GM12801 (cell line): ENCODE data around the gene NEBL.

Source experiments
- TF ChIP-seq, protein P1 (sequence below): IDR thresholded peaks from one replicate; pipeline ENCODE4 v1.5.1; 2011; ENCODE audit warnings: control low read depth; ENCODE audit not compliant: insufficient read length; ENCODE audit errors: extremely low read depth

NEBL gene

DNA sequence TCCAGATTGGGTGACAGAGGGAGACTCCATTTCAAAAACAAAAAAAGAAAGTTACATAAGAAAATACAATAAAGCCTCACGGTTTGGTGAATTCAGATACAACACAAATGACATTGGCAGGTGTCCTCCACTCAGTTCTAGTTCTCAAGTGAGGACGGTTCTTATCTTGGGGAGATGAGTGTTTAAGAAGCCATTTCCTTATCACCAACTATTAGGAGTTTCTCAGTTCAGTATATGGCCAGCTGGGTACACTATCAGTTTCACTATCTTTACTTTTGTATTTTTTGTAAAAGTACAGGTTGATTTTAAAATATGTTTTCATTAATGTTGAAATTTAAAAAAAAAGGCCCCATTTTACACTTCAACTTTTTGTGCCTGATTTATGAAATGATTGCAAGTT, 36.6 kb upstream of the NEBL start:
- TF ChIP-seq, protein P1, sequence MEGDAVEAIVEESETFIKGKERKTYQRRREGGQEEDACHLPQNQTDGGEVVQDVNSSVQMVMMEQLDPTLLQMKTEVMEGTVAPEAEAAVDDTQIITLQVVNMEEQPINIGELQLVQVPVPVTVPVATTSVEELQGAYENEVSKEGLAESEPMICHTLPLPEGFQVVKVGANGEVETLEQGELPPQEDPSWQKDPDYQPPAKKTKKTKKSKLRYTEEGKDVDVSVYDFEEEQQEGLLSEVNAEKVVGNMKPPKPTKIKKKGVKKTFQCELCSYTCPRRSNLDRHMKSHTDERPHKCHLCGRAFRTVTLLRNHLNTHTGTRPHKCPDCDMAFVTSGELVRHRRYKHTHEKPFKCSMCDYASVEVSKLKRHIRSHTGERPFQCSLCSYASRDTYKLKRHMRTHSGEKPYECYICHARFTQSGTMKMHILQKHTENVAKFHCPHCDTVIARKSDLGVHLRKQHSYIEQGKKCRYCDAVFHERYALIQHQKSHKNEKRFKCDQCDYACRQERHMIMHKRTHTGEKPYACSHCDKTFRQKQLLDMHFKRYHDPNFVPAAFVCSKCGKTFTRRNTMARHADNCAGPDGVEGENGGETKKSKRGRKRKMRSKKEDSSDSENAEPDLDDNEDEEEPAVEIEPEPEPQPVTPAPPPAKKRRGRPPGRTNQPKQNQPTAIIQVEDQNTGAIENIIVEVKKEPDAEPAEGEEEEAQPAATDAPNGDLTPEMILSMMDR: no peak

DNA sequence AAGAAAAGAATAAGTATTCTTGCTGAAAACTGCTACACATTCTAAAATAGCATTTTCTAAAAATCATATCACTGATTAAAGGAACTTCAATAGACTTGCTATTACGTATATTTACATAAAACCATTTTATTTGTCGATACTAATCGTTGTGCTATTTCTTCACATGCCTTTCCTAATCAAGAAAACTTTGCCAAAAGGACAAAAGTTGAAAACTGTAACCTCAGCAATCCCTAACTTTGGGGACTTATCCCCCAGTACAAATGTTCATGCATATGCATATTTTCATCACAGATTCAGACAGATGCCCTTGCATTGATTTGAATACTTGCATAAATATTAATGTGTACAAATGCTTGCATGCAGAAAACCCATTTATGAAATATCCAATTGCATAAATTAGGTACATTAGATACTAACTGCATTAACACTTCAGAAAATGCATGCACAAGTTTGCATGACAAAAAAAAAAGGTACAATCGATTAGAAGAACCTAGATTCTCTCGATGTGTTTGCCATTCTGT, 35.6 kb upstream of the NEBL start:
- TF ChIP-seq, protein P1: no peak

DNA sequence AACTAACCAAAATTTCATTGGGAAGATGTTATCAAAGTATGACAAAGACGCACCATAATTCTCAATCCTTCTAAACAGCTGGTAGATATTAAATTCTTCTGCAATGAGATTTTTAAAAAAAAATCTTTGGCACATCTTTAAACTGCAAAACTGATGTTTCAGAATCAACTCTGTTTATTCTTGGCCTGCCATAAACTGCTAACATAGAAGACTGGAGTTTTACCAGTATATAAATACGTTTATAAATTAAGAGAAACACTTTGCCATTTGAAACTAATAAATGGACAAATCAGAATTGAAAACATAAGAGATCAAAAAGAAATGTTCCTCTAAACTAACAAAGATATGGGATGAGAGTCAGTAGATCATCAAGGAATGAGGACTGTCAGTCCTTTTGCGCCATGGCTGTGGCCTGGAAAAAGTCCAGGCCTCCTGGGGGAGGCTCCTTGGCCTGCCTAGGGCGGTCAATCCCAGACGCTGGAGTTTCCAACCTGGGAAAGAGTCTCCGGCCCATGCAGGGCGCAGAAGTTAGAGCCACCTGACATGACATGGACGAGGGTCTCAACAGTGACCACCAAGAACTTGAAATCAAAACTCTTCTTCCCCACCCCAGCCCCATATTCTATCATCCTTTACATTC, 34.2 kb upstream of the NEBL start:
- TF ChIP-seq, protein P1: no peak

GRCh38 chr10:20927456-20927855, 30.3 kb upstream of the NEBL start:
- TF ChIP-seq, protein P1: no peak

DNA sequence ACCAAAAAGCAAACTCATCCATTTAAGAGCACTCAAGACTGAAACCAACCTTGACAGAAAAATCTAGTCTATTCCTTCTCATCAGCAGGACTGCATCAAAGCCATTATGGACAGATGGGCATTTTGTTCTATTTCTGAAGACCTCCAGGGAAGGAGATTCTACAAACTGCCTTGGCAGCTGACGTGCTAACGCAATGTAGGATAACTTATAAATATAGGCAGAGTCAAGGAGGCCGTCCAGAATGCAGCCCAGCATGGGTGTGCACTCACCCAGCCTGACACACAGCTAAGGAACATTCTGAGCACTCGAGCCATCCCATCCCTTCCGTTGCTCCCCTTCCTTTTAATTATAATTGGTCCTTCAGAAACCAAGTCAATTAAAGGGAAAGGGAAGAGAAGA, 25.3 kb upstream of the NEBL start:
- TF ChIP-seq, protein P1: no peak

DNA sequence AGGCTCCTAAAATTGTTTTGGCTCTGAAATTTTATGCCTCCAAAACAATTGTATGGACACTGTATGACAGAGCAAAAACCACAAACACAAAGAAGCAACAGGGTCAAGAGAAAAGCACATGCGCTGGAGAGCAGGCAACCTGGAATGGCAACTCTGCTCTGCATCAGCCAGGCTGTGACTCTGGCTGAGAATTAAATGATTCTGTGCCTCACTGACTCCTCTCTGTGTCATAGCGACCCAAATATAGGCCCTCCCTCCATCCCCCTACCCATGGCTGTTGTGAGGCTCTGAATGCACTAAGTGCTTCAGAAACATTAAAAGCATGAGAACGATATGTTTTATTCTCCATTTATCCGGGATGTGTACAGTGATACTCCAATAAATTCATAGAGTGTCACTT, 24.9 kb upstream of the NEBL start:
- TF ChIP-seq, protein P1: no peak

DNA sequence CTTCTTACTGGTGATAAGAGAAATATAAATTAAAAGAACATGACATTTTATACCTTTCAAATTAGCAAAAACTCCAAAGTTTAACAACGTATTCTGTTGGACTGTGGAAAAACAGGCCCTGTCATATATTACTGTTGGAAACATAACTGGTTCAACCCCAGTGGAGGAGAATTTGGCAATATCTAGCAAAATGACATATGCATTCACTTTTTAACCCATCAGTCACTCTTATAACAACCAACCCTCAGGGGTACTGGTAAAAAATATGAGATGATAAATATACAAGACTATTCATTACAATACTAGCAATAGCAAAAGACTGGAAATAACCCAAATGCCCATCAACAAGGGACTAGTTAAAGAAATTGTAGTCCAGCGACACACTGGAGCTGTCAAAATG, 22.9 kb upstream of the NEBL start:
- TF ChIP-seq, protein P1: no peak

- TF ChIP-seq, protein P1: no peak
Observed at GRCh38 chr10:20919481-20919880, 22.4 kb upstream of the NEBL start.
